ENCODE results near the gene GPSM3. TPM values are rescaled to one million over a fixed set of nuclear protein-coding genes. Genes with fewer than 3 reads are reported as not detected.

The GPSM3 gene
- total RNA-seq, 2 experiments from 2014 or later, result 68.4 to 71.3 TPM

GRCh38 chr6:32175711-32176475 is 16.6 kb downstream of the GPSM3 start, which contains the start of gene AGPAT1:
Gene AGPAT1, minus strand, starts transcription at chr6:32176084. Its CDS starts 4,588 bp downstream, at chr6:32171496.
- DNase-seq, result peak; percentile 96
- H3K9me3 Mint-ChIP-seq, result no peaks in the 10 kb centered on the region
- H3K36me3 Mint-ChIP-seq, result peaks cover 15% of the 10 kb centered on the region
- peak within 1 kb of the TSS; percentile 95 for H3K27ac Mint-ChIP-seq
- H3K27me3 Mint-ChIP-seq, result no peaks in the 10 kb centered on the region
- H3K4me1 Mint-ChIP-seq, result peaks cover 53% of the 10 kb centered on the region
- H3K4me3 Mint-ChIP-seq, result peak within 1 kb of the TSS; percentile 94

- H3K27ac Mint-ChIP-seq, result peak overlapping the region; percentile 70
- H3K9me3 Mint-ChIP-seq, result no peaks in the 10 kb centered on the region
- H3K36me3 Mint-ChIP-seq, result peaks cover 15% of the 10 kb centered on the region
- peaks cover 53% of the 10 kb centered on the region for H3K4me1 Mint-ChIP-seq
- no peaks in the 10 kb centered on the region for H3K27me3 Mint-ChIP-seq
- DNase-seq, result no peak
- H3K4me3 Mint-ChIP-seq, result peak overlapping the region; percentile 94
Measured at GRCh38 chr6:32175322-32175710, 17.1 kb downstream of the GPSM3 start.

- Mint-ChIP-seq H3K36me3 (peaks cover 21% of the 10 kb centered on the region), H3K27ac (no peak overlapping the region), H3K4me1 (peaks cover 48% of the 10 kb centered on the region), H3K9me3 (no peaks in the 10 kb centered on the region), H3K27me3 (no peaks in the 10 kb centered on the region), H3K4me3 (peak overlapping the region; percentile 94)
- DNase-seq, result no peak
Measured at GRCh38 chr6:32174416-32174815, 18.0 kb downstream of the GPSM3 start.

GRCh38 chr6:32173051-32173727 is 19.3 kb downstream of the GPSM3 start:
- Mint-ChIP-seq H3K9me3 (no peaks in the 10 kb centered on the region), H3K36me3 (peaks cover 18% of the 10 kb centered on the region), H3K4me3 (no peak overlapping the region), H3K4me1 (peaks cover 43% of the 10 kb centered on the region), H3K27ac (no peak overlapping the region), H3K27me3 (no peaks in the 10 kb centered on the region)
- DNase-seq, result no peak

- peaks cover 18% of the 10 kb centered on the region for H3K36me3 Mint-ChIP-seq
- peaks cover 30% of the 10 kb centered on the region for H3K4me1 Mint-ChIP-seq
- no peaks in the 10 kb centered on the region for H3K9me3 Mint-ChIP-seq
- no peak overlapping the region for H3K27ac Mint-ChIP-seq
- H3K27me3 Mint-ChIP-seq, result no peaks in the 10 kb centered on the region
- no peak overlapping the region for H3K4me3 Mint-ChIP-seq
- DNase-seq, result no peak
Measured at GRCh38 chr6:32171234-32171633, 21.2 kb downstream of the GPSM3 start.

GRCh38 chr6:32170294-32170693 is 22.1 kb downstream of the GPSM3 start:
- Mint-ChIP-seq H3K4me3 (no peak overlapping the region), H3K9me3 (no peaks in the 10 kb centered on the region), H3K36me3 (peaks cover 21% of the 10 kb centered on the region), H3K27me3 (no peaks in the 10 kb centered on the region), H3K4me1 (peaks cover 27% of the 10 kb centered on the region), H3K27ac (peak overlapping the region; percentile 22)
- no peak for DNase-seq

- no peaks in the 10 kb centered on the region for H3K27me3 Mint-ChIP-seq
- H3K4me3 Mint-ChIP-seq, result no peak overlapping the region
- peaks cover 23% of the 10 kb centered on the region for H3K36me3 Mint-ChIP-seq
- no peak overlapping the region for H3K27ac Mint-ChIP-seq
- H3K9me3 Mint-ChIP-seq, result no peaks in the 10 kb centered on the region
- peaks cover 17% of the 10 kb centered on the region for H3K4me1 Mint-ChIP-seq
- DNase-seq, result no peak
Measured at GRCh38 chr6:32168807-32169591, 23.4 kb downstream of the GPSM3 start.

- H3K36me3 Mint-ChIP-seq, result peaks cover 22% of the 10 kb centered on the region
- H3K4me3 Mint-ChIP-seq, result no peak overlapping the region
- H3K4me1 Mint-ChIP-seq, result peaks cover 11% of the 10 kb centered on the region
- H3K27me3 Mint-ChIP-seq, result no peaks in the 10 kb centered on the region
- H3K27ac Mint-ChIP-seq, result no peak overlapping the region
- no peaks in the 10 kb centered on the region for H3K9me3 Mint-ChIP-seq
- DNase-seq, result no peak
Measured at GRCh38 chr6:32168350-32168749, 24.1 kb downstream of the GPSM3 start.

GRCh38 chr6:32167761-32168262 is 24.6 kb downstream of the GPSM3 start:
- Mint-ChIP-seq H3K27me3 (no peaks in the 10 kb centered on the region), H3K27ac (no peak overlapping the region), H3K4me1 (peaks cover 6% of the 10 kb centered on the region), H3K36me3 (peaks cover 22% of the 10 kb centered on the region), H3K9me3 (no peaks in the 10 kb centered on the region), H3K4me3 (no peak overlapping the region)
- no peak for DNase-seq

GRCh38 chr6:32167154-32167760 is 25.2 kb downstream of the GPSM3 start:
- no peak for DNase-seq
- H3K9me3 Mint-ChIP-seq, result no peaks in the 10 kb centered on the region
- peaks cover 22% of the 10 kb centered on the region for H3K36me3 Mint-ChIP-seq
- no peak overlapping the region for H3K4me3 Mint-ChIP-seq
- H3K4me1 Mint-ChIP-seq, result peaks cover 3% of the 10 kb centered on the region
- H3K27me3 Mint-ChIP-seq, result no peaks in the 10 kb centered on the region
- H3K27ac Mint-ChIP-seq, result no peak overlapping the region

GRCh38 chr6:32166411-32167061 is 25.9 kb downstream of the GPSM3 start:
- peaks cover 3% of the 10 kb centered on the region for H3K4me1 Mint-ChIP-seq
- H3K9me3 Mint-ChIP-seq, result no peaks in the 10 kb centered on the region
- H3K27ac Mint-ChIP-seq, result no peak overlapping the region
- no peak overlapping the region for H3K4me3 Mint-ChIP-seq
- H3K36me3 Mint-ChIP-seq, result peaks cover 22% of the 10 kb centered on the region
- DNase-seq, result no peak
- no peaks in the 10 kb centered on the region for H3K27me3 Mint-ChIP-seq

GRCh38 chr6:32164295-32164694 is 28.1 kb downstream of the GPSM3 start, which contains the start of gene EGFL8:
Gene EGFL8, plus strand, starts transcription at chr6:32164595. Its CDS starts 1,571 bp downstream, at chr6:32166166.
- Mint-ChIP-seq H3K9me3 (no peaks in the 10 kb centered on the region), H3K27ac (no peak within 1 kb of the TSS), H3K4me3 (no peak within 1 kb of the TSS), H3K27me3 (no peaks in the 10 kb centered on the region), H3K36me3 (peaks cover 12% of the 10 kb centered on the region), H3K4me1 (peaks cover 3% of the 10 kb centered on the region)
- DNase-seq, result no peak

- peaks cover under 1% of the 10 kb centered on the region for H3K4me1 Mint-ChIP-seq
- H3K27me3 Mint-ChIP-seq, result no peaks in the 10 kb centered on the region
- no peak overlapping the region for H3K27ac Mint-ChIP-seq
- no peak overlapping the region for H3K4me3 Mint-ChIP-seq
- DNase-seq, result no peak
- H3K9me3 Mint-ChIP-seq, result no peaks in the 10 kb centered on the region
- peaks cover 11% of the 10 kb centered on the region for H3K36me3 Mint-ChIP-seq
Measured at GRCh38 chr6:32163559-32164258, 28.7 kb downstream of the GPSM3 start.

GRCh38 chr6:32158052-32158451 is 34.4 kb downstream of the GPSM3 start:
- Mint-ChIP-seq H3K9me3 (no peaks in the 10 kb centered on the region), H3K4me1 (peaks cover 19% of the 10 kb centered on the region), H3K36me3 (peaks cover 19% of the 10 kb centered on the region), H3K27ac (no peak overlapping the region), H3K4me3 (no peak overlapping the region), H3K27me3 (no peaks in the 10 kb centered on the region)
- DNase-seq, result no peak

Measured in activated naive CD8-positive, alpha-beta T cell treated with anti-CD3 and anti-CD28 coated beads for 36 hours (primary cell).